Fibroblast of skin of left biceps (primary cell): Measurements from ENCODE around the gene LGALS4.
"Not testable (repeated sequence)": the region's sequence is repeated elsewhere in the genome, so short reads cannot be mapped to it uniquely, and the experiment has no call there.

Experiments used
- DNase-seq, 2 experiments: peaks; one replicate each; pipeline ENCODE4 v3.0.0-alpha.2; 2013; ENCODE audit warnings: low read depth in 2 of 2

LGALS4 gene

DNA sequence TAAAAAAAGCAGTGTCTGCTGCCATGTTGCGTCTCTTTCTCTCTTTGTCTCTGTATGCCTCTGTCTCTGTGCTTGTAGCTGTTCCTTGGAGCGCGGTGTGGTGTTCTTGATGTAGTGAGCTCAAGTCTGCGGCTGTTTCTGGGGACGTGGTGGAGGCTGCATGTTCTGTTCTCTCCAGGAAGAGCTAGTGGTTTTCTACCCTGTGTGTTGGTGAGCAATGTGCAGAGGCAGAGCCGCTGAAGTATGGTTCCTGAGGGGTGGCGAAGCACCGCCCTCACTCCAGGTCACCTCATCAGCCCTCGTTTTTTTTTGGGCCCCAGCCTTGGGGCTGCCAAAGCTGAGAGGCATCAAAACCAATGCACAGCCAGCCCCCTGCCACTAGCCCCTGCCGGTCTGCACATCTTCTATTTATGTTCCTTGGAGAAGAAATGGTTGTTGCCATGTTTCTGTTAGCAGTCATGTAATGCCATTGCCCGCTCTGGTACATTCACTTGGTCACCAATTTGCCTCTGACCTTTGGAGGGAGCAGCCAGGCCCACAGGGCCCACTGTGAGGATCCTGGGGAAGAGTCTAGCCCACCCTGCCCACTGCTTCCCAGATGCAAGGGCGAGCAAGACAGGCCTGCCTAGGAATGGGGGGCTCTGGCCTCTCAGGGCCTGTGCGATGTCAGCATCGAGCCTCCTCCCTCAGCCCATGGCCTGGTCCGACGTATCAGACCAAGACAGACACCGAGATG lies 29.9 kb upstream of the LGALS4 start:
- DNase-seq = no peak

DNA sequence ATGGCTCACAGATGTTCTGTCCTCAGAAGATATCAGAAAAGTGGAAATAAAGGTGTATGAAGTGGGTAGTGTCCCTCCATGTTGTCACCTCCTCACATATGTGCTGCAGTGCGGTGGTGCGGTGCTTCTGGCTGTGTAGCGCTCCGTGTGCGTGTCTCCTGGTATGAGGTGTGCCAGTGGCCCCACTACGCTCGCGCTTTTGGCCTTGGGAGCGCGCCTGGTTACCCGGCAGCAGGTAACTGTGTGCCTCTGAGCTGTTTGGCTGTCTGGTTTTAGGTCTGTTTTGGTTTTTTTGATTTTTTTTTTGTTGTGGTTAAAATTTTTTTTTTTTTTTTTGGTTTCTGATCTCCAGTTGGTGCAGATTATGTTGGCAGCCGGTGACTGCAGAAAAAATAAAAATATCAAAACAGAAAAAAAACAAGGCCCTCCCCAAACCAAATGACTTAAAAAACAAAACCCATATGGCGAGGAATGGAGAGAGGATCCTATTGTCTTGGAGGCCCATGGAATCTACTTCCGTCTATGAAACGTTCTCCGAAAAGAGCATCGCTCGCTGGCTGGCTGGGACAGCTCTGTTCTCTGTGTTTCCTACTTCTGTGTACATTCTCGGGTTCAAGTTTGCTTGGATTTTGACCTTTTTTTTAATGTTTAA lies 29.2 kb upstream of the LGALS4 start:
- DNase-seq = no peak

DNA sequence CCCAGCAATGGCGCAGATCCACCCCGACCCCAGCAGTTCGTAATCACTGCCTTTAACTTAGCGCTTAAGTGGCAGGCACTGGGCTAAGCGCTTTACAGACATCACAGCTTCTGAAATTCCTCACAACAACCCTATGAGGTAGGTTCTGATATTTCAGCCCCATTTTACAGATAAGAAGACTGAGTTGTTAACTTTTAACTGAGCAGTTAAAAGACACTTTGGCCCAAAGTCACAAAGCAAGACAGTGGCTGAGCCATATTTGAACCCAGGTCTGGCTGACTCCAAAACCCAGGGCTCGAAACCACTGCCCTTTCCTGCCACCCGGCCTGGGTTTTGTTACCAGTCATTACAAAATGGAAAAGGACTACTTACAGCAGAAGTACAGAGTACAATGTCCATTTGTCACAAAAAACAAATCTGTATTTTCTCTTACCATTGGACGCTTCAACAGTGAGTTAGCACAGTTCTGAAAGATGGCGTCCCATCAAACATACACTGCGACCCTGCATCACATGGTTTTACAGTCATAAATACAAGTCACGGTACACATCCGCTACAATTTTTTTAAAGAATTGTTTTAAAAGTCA lies 28.5 kb upstream of the LGALS4 start:
- no peak for DNase-seq

DNA sequence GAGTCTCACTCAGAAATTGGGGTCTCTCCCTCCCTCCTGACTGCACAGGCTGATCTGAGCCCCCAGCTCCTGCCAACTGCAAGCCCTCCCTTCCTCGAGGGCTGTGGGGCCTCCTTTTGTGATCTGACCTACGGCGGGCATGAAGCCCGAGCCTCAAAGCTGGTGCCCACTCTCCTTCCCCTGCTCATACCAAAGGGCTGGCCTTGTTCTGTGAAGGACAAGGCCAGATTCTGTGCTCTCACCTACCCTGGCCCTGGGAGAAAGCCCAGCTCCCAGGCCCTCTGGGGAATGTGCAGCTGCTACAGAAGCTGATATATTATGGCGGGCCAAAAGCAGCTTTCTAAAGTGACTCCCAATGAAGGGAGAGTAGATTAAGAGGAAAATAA lies 27.8 kb upstream of the LGALS4 start:
- no peak for DNase-seq

DNA sequence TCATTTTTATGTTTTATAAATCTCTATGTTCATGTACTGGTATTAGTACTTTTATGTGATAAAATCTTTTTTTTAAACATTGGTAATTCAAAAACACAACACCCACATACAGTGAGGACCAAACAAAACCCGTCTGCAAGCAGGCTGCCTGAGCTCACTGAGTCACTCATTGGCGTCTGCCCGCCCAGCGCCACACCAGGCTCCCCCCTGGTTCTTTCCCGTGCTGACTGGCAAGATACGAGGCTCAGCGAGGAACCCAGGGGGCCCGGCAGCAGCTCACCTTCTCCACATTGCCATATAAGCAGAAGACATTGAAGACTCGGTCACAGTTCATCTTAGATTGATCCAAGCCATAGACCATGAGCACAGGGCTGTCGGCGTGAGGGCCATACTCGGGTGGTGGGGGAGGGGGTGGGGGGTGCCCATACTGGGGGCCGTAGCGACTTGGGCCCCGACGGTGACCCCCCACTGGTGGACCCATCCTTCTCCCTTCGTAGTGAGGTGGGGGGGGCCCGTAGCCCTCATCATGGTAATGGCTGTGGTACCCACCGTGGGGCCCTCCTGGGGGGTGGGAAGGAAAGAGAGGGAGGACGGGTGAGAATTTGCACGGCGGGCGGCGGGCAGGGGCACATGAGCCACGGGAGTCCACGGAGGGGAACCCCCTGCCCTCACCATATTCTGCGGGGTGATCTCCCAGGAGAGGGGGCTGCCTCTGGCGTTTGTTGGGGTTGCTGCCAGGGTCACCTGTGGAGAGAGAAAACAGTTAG lies 27.3 kb upstream of the LGALS4 start:
- no peak for DNase-seq

DNA sequence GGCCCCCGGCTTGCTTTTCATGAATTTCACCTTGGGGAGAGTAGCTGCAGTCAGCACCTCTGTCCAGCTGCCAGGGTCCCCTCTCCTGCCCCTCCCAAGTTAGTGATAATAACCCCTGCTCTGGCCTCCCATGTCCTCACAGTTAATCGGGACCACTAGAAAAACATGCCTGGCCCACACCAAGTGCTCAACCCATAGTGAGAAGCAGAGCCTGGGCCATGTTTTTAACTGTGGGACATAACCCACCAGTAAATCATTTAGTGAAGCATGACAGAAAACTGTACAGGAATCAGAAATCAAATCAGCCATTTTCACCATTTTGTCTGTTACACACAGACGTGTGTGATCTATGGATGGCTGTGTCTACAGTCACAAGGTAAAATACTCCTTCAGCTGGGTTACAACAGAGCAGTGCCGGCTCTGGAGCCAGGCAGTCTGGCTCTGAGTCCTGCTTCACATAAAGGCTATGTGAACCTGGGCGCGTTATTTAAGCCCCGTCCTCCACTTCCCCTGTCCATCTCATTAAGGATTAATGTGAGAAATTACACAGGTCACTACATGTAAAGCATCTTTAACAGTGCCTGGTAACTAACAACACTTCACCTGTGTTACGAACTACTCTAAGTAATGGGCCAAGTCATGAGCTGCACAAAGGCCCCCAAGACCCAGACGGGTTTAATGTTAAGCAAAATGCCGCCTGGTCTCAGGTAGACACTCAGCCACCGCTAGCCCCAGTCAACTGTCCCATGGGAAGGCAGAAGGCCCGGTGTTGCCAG lies 26.4 kb upstream of the LGALS4 start:
- DNase-seq = no peak

DNA sequence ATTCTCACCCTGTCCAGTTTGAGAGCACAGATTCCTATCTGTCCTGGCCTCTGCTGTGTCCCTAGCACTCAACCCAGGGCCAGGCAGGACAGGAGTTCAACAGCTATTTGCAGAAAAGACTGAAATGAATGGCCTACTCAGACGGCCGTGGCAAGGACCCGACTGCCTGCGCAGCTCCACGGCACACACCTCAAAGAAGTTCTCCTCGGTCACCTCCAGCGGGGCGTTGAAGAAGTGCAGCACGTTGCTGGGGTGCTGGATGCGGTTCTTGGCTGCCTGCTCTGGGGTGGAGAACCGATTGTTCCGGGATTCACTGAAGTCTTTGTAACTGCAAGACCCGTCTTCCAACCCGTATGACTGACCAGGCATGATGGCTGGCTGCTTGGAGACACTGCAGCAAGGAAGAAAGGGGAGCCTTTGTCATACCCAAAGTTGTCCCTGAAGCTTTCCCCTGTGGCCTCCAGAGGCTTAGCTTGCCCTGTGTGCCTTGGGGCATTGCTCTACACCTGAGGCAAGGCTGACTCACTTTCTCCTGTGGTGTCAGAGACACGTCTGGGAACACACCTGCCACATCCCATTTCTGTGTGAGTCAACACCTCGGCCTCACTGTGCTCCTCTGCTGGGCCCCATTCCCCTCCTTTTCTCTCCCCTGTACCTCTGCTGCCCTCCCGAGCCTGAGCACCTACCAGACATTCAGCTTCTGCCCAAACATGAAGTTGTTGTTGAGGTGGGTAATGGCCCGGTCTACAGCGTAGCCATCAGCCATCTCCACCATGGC lies 25.7 kb upstream of the LGALS4 start:
- DNase-seq = no peak

DNA sequence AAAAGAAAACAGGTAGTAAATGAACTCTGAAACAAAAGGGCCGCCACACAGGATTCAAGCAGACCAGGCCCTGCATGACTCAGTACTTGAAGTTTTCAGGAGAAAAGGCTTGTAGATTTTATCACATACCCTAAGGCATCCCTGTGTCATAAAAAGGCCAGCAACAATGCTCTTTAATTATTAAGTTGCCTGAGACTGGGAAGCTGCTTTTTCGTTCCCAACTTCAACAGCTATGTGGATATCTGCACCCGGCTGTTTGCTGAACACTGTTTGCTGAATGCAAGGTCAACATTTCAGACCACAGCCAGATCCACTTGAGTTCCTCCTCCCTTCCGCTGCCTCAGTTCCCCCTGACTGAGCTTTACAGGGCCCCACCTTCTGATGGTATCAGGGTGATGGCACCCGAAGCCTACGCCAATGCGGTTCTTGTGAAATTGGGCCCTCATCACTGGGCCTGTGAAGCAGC lies 24.9 kb upstream of the LGALS4 start:
- no peak for DNase-seq

DNA sequence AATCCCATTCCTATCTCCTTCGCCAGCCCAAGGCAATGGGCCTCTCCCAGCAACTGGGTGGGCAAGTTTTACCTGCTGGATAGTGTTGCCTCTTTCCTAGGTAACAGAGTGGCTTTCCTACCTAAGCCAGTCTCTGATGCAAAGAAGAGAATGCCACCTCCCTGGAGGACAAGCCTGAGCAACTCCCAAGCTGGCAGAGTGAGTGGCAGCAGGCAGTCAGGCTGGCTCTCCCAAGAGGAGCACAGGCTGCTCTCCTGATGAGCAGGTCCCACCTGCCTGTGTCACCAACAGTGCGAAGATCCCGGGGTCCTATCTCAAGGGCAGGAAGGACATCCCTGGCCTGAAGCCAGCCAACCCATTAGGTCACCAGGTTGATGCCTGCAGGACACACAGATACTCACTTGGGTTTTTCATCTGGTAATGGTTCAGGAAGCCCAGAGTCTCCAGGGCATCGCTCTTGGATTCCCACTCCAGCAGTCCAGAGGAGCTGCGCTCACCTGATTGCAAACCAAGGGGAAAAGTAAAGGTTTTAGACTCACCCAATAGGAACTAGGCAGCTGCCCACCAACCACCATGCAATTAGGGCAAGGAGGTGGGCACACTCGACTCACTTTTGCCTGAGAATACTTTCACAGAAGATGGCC lies 24.4 kb upstream of the LGALS4 start:
- no peak for DNase-seq

DNA sequence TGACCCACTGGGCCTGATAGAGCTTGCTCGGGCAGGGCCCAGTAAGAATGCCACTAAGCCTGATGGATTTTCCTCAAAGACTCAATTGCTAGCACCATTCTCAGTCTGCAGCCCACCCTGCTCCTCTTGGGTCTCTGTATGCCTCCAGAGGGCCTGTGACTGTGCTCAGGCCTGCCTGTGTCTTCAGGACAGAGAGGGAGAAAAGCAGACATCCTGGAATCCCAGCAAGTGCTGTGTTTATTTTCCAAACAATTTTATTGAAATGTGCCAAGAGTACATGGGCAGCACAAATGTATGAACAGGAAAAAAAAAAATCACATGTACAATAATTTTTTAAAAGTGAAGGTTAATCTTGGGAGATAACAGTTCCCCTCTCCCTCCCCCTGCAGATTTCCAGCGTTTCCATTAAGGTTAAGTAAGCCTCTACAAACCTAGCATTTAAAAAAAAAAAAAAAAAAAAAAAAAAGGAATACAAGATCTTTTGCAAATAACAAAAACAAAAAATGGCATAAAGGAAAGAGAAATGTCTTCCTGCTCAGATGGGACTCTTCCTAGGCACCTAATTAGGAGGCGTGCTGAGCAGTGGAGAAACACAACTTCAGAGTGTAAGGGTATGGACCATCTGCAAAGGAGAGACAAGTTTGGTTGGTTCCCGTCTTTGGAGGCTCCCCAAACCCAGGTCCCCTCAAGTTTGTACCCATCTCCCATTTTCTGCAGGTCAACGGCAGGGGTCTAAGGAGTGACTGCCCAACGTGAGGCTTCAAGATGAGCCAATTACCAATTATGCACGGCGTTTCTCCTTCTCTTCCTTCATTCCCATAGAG lies 23.6 kb upstream of the LGALS4 start:
- DNase-seq = no peak

DNA sequence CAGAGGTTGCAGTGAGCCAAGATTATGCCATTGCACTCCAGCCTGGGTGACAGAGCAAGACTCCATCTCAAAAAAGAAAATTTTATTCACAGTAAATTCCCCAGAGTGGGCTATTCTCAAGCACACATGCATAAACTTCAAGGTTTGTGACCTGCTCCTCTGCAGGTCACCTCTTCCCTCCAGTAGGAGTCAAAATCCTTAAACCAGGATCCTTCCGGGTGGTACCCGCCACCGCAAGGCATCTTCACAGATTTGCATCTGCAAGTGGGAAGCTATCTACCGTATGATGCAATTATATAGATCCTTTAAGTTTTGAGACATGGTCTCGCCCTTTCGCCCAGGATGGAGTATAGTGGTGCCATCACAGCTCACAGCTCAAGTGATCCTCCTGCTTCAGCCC lies 21.8 kb upstream of the LGALS4 start:
- DNase-seq = no peak

DNA sequence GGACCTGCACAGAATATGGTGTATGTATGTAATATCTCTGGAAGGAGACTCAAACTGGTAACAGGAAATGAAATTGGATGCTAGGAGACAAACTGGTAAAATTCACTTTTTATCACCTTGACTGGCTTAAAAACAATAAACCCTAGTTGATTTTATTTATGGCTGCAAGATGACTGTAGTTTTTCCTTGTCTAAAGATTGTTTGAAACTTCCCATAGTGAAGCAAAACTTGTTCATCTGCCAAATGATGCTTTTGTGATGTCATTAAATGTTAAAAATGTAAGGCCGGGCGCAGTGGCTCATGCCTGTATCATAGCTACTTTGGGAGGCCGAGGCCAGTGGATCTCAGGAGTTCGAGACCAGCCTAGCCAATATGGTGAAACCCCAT lies 21.4 kb upstream of the LGALS4 start:
- no peak for DNase-seq

DNA sequence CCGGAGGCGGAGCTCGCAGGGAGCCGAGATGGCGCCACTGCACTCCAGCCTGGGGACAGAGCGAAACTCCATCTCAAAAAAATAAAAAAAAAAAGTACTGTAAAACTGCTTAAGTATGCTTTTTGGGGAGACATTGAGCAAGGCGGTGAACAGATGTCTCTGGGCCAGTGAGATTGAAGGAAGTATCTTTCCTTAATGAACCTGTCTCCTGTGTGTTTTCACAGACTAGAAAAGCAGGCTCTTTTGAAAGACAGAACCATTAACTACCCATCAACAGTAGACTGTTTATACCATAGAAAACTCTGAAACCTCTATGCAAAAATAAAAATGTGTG lies 20.3 kb upstream of the LGALS4 start:
- DNase-seq = no peak

DNA sequence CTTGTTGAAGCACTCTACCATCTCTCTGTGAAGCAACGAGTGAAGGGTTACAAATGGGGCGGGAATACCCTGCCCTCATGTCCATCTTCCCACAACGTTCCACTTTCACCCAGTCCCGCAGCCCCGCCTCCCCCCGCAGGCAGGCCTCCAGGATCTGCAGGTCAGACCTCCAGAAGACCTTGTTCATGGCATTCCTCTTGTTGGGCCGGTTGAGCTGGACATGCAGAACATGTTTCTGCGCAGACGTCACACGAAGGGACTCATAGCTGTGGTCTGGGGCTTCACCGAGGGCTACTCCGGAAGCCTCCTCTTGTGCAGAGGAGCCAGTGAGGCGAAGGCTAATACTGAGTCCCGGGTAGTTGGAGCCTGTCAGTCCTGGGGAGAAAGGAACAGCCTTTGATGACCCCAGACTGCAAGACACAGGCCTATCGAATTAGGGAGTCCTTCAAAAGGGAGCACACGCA lies 18.4 kb upstream of the LGALS4 start:
- peak in 1 of 2 experiments; percentile 34 for DNase-seq

DNA sequence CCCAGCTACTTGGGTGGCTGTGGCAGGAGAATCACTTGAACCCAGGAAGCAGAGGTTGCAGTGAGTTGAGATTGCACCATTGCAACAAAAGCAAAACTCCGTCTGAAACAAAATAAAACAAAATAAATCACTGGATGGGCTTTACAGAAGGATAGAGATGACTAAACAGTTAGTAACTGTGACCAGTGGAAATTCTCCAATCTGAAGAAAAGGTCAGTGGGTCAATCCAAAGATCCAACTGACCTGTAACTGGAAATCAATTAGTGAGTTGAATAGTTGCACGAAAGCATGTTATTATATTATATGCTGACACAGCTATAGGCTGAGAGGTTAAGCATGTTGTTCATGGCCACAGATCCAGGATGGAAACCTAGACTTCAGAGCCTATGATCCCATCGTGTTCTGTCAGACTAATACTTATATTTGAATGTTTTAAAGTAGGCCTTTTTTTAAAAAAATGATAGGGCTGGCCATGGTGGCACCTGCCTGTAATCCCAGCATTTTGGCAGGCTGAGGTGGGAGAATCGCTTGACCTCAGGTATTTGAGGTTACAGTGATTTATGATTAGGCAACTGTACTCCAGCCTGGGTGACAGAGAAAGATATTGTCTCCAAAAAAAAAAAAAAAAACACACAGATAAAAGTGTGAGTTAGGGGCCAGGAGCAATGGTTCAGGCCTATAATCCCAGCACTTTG lies 17.4 kb upstream of the LGALS4 start:
- no peak for DNase-seq

DNA sequence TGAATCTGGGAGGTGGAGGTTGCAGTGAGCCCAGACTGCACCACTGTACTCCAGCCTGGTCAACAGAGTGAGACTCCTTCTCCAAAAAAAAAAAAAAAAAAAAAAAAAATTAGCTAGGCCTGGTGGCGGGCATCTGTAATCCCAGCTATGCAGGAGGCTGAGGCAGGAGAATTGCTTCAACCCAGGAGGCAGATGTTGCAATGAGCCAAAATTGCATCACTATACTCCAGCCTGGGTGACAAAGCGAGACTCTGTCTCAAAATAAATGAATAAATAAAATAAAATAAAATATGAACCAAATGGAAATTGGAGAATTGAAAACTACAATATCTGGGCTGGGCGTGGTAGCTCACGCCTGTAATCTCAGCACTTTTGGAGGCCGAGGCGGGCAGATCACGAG lies 16.5 kb upstream of the LGALS4 start:
- DNase-seq = not testable (repeated sequence)

DNA sequence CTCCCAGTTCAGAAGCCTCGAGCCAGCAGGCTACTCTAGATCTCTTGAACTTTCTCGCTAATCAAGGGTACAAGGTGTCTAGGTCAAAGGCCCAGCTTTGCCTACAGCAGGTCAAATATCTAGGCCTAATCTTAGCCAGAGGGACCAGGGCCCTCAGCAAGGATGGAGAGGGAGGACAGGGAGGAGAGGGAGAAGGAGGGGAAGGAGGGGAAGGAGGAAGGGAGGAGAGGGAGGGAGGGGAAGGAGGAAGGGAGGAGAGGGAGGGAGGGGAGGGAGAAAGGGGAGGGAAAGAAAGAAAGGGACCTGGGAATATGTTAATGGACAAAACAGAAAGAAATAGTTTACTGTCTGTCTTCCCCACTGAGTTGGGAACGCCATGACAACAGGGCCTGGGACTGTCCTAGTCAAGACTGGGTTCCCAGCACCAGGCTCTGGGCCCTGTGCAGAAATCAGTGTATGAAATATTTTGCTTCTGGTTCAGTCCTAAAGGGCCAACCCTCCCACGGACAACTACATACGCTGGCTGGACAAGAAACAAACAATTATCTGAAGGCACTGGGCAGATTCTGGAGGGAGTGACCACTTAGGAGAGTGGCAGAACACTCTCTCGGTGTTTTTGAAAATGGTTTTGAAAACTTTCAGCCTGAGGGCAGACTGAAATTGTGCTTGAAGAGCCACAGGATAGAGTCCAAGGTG lies 14.3 kb upstream of the LGALS4 start:
- DNase-seq = no peak

DNA sequence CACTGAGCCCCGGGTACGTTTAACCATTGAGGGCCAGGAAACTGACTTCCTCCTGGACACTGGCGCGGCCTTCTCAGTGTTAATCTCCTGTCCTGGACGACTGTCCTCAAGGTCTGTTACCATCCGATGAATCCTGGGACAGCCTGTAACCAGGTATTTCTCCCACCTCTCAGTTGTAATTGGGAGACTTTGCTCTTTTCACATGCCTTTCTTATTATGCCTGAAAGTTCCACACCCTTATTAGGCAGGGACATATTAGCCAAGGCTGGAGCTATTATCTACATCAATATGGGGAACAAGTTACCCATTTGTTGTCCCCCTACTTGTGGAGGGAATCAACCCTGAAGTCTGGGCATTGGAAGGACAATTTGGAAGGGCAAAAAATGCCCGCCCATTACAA lies 13.2 kb upstream of the LGALS4 start:
- not testable (repeated sequence) for DNase-seq
